Erythroblast (primary cell): ENCODE measurements around the gene GPX3.

Experiments
- GATA1 ChIP-seq: IDR thresholded peaks from 2 replicates; pipeline ENCODE4 v1.6.1; 2011; ENCODE audit warnings: low read depth, mild to moderate bottlenecking, control low read depth, low read length, moderate library complexity
- POLR2A ChIP-seq: IDR thresholded peaks from 2 replicates; pipeline ENCODE4 v1.6.1; 2011; ENCODE audit warnings: mild to moderate bottlenecking, low read length

DNA sequence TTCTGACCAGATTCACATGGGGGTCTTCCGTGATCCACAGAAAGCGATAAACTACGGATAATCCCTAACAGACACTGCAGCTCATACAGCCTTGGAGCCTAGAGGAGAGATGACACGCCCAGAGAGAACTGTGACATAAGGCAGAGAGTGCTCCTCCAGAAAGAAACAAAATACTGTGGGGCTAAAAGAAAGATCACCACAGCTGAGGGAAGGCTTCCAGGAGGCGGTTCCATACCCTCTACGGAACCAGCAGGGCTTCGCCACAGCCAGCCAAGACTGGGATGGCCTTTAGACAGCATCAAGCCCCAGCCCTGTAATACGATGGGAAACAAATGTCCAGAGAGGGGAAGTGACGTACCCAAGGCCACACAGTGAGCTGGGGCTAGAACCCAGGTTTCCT lies 19.3 kb downstream of the GPX3 start:
- TF ChIP-seq POLR2A (no peak), GATA1 (no peak)
